ENCODE results near the gene BMP6. TPM values are rescaled to one million over a fixed set of nuclear protein-coding genes. Genes with fewer than 3 reads are reported as not detected.
A peak's percentile ranks its signal among the peaks of the same experiment; 100 is the strongest.
"Not testable (repeated sequence)": the region's sequence is repeated elsewhere in the genome, so short reads cannot be mapped to it uniquely, and the experiment has no call there.

The BMP6 gene
- total RNA-seq, 1 experiment from 2014 or later: 0.06 TPM

DNA sequence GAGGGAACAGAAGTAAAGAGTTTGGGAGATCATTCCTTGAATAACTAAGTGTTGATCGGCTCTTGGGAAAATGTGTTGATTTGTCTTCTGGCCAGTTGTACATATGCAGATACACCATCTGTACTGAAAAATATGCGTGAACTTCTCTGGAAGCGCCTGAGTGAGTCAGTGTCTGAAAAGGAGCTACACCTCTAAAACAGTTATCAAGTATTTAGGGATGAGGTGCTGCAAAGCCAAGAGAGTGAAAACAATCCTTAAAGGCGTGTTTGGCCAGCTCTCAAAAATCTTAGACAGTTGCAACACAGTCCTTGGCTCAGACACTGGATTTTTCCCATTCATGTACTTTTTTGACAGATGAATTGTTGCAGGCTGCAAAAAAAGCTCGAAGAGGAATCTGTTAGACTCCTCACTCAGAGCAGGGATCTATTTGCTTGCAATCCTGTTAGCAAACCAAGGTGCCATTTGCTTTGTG, 61.3 kb downstream of the BMP6 start:
- DNase-seq (ENCODE audit: low read depth): peak; percentile 6

DNA sequence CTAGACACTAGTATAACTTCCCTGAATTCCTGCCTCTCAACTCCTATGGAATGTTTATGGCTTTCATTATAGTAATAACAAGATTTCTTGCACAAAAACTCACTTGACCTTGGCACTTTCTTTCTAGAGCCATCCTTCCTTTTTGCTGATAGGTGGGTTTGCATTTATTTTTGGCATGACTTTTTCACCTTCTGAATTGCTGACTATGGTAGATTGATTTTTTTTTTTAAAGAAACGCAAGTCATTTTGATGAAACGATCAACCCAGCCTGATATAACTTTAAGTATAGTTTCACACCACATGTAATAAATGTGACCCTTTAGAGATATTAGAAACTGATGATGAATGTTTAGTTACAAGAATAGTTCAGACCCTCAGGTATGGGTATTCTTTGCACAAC, 61.8 kb downstream of the BMP6 start:
- DNase-seq (ENCODE audit: low read depth): no peak

GRCh38 chr6:7794509-7794908, 68.6 kb downstream of the BMP6 start:
- DNase-seq (ENCODE audit: low read depth): no peak

DNA sequence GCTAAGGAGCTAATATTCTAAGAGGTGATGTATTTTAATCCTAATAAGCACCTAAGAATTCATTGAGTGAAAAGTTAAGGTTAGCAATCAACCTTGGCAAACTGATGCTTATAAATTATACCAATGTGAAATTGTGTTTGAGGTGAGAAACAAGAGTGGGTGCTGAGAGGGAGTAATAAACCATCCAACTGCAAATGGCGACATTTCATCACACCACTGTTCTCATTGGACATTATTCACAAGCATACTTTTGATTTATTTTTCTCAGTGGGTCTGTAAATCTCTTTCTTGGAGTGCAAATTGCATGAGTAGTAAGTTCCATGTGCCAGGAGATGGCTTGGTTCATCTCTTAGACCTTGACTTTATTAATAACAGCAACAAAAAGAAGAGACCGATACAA, 71.5 kb downstream of the BMP6 start:
- DNase-seq (ENCODE audit: low read depth): no peak

GRCh38 chr6:7798751-7799150, 72.9 kb downstream of the BMP6 start:
- DNase-seq (ENCODE audit: low read depth): no peak

GRCh38 chr6:7802662-7803061, 76.8 kb downstream of the BMP6 start:
- DNase-seq (ENCODE audit: low read depth): no peak

- DNase-seq (ENCODE audit: low read depth): no peak
Measured at GRCh38 chr6:7803214-7803613, 77.3 kb downstream of the BMP6 start.

- no peak for DNase-seq (ENCODE audit: low read depth)
Measured at GRCh38 chr6:7805078-7805849, 79.4 kb downstream of the BMP6 start.

GRCh38 chr6:7805850-7806214, 79.9 kb downstream of the BMP6 start:
- DNase-seq (ENCODE audit: low read depth): no peak

DNA sequence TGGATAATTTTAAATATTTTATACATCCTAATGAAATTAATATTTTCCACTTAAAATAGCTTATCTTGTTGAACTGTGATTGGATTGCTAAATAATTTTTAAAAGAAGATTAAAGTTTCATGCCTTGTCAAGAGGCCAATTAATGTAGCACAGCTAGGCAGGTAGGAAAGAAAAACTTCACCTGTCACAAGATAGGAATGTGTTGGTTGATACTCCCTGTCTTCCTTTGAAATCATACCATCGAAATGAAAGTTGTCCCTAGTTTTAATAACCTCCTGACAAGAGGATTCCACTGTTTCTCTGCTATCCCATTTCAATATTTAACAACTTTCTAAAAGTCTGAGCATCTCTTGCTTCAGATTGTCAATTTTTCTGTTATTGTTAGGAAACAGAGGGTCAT, 80.8 kb downstream of the BMP6 start:
- DNase-seq (ENCODE audit: low read depth): no peak

GRCh38 chr6:7809346-7809745, 83.4 kb downstream of the BMP6 start:
- DNase-seq (ENCODE audit: low read depth): no peak

DNA sequence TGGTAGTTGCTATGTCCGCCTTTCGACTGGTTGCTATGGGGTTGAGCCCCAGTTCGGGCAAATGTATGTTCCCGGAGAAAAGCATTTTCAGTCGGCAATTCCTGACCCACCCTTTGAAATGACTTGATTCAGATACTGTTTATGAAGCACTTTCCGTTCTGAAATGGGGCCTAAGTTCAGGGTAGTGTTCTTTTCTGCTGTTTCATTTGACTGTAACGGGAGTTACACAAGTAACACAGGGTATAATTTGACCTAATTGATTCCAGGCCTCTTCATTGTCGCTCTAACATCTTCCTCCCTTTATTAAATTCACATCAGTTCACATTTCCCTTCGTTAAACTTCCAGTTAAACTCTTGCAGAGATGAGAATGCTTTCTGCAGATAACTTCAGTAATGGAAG, 85.5 kb downstream of the BMP6 start:
- DNase-seq (ENCODE audit: low read depth): no peak

DNA sequence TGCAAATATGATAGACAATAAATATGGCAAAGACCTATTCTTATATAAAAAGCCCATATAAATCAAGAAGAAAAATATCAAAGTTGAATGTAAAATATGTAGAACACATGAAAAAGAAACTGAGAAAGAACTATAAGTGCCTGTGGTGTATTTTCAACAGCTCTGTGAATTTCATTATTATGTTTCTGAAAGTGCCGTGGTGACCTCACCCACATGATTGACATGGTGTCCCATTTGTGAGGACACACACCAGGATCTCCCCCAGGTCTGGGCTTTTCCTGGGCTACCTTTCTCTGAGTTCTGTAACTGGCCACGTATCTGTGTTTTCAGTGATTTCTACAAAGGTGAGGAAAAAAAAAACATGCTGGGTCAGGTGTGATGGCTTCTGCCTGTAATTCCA, 86.7 kb downstream of the BMP6 start:
- no peak for DNase-seq (ENCODE audit: low read depth)

DNA sequence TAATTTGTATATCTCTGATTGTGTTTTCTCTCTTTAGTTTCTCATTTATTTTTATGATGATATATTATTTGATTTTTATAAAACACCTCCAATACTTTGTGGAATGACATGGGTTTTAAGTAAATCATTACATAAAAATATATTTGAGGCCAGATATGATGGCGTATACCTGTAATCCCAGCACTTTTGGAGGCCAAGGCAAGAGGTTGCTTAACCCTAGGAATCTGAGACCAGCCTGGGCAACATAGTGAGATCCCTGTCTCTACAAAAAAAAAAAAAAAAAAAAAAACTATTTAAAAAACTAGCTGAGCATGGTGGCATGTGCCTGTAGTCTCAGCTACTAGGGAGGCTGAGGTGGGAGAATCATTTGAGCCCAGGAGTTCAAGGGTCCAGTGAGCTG, 87.3 kb downstream of the BMP6 start:
- no peak for DNase-seq (ENCODE audit: low read depth)

DNA sequence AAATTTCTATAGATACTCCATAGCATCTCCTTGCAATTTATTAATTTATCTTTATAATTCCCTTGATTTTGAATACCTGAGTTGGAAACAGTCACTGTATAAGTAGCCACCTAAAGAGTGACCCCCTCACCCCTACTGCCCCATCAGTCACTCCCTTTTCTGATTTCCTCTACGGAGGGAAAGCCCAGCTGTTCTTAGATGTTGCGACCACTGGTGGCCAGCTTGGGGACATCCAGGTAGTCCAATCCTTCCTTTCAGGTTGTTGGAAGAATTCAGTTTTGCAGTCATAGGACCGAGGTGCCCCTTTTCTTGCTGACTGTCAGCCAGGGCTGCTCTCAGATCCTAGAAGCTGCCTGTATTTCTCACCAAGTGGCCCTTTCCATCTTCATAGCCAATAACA, 87.8 kb downstream of the BMP6 start:
- DNase-seq (ENCODE audit: low read depth): no peak

GRCh38 chr6:7815716-7816115, 89.8 kb downstream of the BMP6 start:
- DNase-seq (ENCODE audit: low read depth): no peak

GRCh38 chr6:7817184-7817583, 91.3 kb downstream of the BMP6 start:
- DNase-seq (ENCODE audit: low read depth): not testable (repeated sequence)

DNA sequence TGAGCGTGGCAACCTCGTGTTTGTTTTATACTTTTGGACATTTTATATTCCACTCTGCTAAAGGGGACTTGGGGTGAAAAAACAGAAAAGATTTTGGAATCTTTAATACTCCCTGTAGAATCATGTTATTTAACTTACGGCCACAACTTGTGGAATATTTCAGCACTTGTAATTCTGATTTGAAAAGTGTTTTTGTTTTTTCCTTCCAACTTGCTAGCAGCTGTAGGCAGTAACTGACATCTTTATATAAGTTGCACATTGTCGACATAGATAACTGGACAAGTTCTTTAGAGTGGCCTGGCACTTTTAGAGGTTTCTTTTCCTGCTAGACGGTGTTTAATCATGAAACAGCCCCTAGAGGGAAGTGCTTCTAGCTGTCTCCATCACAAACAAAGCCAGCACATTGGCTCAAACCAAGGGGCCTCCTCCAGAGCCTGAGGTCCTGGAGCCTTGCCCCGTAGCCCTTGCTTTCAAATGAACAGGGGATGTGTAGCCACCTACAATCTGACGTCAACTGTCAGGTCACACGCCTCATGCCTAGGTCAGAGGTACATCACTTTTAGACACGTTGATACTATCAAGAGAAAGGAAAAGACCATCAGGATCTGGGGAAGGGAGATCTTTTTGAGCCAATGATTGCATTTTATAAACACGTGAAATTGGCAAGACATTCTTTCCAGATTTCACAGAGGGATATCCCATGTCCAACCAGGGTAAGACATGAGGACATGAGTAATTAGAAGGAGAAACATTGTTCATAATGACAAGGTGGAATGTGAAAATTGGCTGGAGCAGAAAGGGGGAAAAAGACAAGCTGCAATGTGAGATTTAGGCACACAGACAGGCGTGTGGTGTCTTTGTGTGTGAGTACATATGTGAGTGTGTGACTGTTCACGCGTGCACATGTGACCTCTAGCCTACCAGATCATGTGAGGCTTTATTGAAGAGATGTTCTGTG, 92.6 kb downstream of the BMP6 start:
- DNase-seq (ENCODE audit: low read depth): no peak

- no peak for DNase-seq (ENCODE audit: low read depth)
Measured at GRCh38 chr6:7819431-7820015, 93.6 kb downstream of the BMP6 start.

DNA sequence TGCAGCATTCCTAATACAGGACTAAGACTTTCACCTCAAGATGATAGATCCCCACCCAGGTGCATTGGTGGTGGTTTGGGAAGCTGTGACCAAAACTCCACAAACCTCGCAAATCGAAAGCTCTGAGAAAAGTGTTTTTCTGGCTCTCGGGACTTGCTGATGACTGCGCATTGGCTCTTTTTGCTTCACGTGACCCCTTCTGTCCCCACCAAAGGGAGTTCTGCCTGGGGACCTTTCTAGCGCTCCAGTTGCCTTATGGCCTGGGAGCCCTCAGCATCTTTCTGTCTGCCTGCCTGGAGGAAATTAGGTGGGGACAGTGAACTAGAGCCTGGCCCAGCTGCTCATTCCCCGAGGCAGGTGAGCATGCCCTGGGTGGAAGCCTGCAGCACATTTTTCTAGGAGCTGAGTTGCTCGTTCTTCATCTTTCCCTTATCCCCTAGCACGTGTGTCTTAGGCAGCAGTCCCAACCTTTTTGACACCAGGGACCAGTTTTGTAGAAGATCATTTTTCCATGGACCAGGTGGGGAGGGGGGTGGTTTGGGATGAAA, 94.5 kb downstream of the BMP6 start:
- DNase-seq (ENCODE audit: low read depth): no peak

GRCh38 chr6:7821426-7821825, 95.5 kb downstream of the BMP6 start:
- DNase-seq (ENCODE audit: low read depth): peak; percentile 12

GRCh38 chr6:7823552-7823951, 97.7 kb downstream of the BMP6 start:
- DNase-seq (ENCODE audit: low read depth): no peak

Measured in LHCN-M2 (cell line).